Skin epidermis (tissue), 12 donors: ENCODE results near the gene ACVR1.
"Not testable (repeated sequence)": the region's sequence is repeated elsewhere in the genome, so short reads cannot be mapped to it uniquely, and the experiment has no call there.

Experiments used
- H3K27ac ChIP-seq, 21 experiments: fragments of 200-600 bp; sonication (generic) in 11 of 21; one replicate each; pipeline ENCODE4 v1.5.0; 2020; ENCODE audit warnings: mild to moderate bottlenecking in 3 of 21, inconsistent platforms in 2 of 21, moderate library complexity in 2 of 21
- H3K4me3 ChIP-seq, 7 experiments: fragments of 200-600 bp; sonication (generic) in 2 of 7; one replicate each; pipeline ENCODE4 v1.5.0; 2020; ENCODE audit warnings: inconsistent platforms in 2 of 7, mild to moderate bottlenecking in 2 of 7, moderate library complexity in 1 of 7

The ACVR1 gene

GRCh38 chr2:157744571-157745076 is 131.5 kb downstream of the ACVR1 start:
- no peak overlapping the region for H3K4me3 ChIP-seq
- H3K27ac ChIP-seq, result no peak overlapping the region

- Histone ChIP-seq H3K4me3 (no peak overlapping the region), H3K27ac (no peak overlapping the region)
These were observed 133.1 kb downstream of the ACVR1 start for GRCh38 chr2:157743051-157743450.

- H3K27ac ChIP-seq, result no peak overlapping the region
- H3K4me3 ChIP-seq, result no peak overlapping the region
These were observed 134.2 kb downstream of the ACVR1 start for GRCh38 chr2:157741819-157742484.

- no peak overlapping the region for H3K27ac ChIP-seq
These were observed 138.5 kb downstream of the ACVR1 start for GRCh38 chr2:157737656-157738055.

GRCh38 chr2:157735532-157735931 is 140.6 kb downstream of the ACVR1 start:
- Histone ChIP-seq H3K4me3 (no peak overlapping the region), H3K27ac (no peak overlapping the region)

More at GRCh38 chr2:157737656-157738055, 138.5 kb downstream of the ACVR1 start:
- no peak overlapping the region for H3K4me3 ChIP-seq

GRCh38 chr2:157733263-157733662 is 142.9 kb downstream of the ACVR1 start:
- H3K4me3 ChIP-seq, result no peak overlapping the region
- no peak overlapping the region for H3K27ac ChIP-seq

GRCh38 chr2:157732596-157732995 is 143.5 kb downstream of the ACVR1 start:
- Histone ChIP-seq H3K4me3 (no peak overlapping the region), H3K27ac (no peak overlapping the region)

GRCh38 chr2:157727693-157728092 is 148.4 kb downstream of the ACVR1 start:
- Histone ChIP-seq H3K4me3 (no peak overlapping the region), H3K27ac (no peak overlapping the region)

GRCh38 chr2:157726946-157727345 is 149.2 kb downstream of the ACVR1 start:
- no peak overlapping the region for H3K27ac ChIP-seq
- no peak overlapping the region for H3K4me3 ChIP-seq

GRCh38 chr2:157725846-157726245 is 150.3 kb downstream of the ACVR1 start:
- Histone ChIP-seq H3K4me3 (no peak overlapping the region), H3K27ac (no peak overlapping the region)

GRCh38 chr2:157722580-157723234 is 153.4 kb downstream of the ACVR1 start:
- H3K4me3 ChIP-seq, result no peak overlapping the region
- H3K27ac ChIP-seq, result no peak overlapping the region

- H3K27ac ChIP-seq, result no peak overlapping the region
- H3K4me3 ChIP-seq, result no peak overlapping the region
These were observed 155.6 kb downstream of the ACVR1 start for GRCh38 chr2:157720504-157720903.

GRCh38 chr2:157704653-157705052 is 171.5 kb downstream of the ACVR1 start:
- H3K27ac ChIP-seq, H3K4me3 ChIP-seq: not testable (repeated sequence)

GRCh38 chr2:157704148-157704547 is 172.0 kb downstream of the ACVR1 start:
- not testable (repeated sequence) for H3K4me3 ChIP-seq, H3K27ac ChIP-seq

- Histone ChIP-seq H3K27ac (no peak overlapping the region), H3K4me3 (no peak overlapping the region)
These were observed 176.3 kb downstream of the ACVR1 start for GRCh38 chr2:157699806-157700205.

GRCh38 chr2:157699009-157699408 is 177.1 kb downstream of the ACVR1 start:
- Histone ChIP-seq H3K27ac (no peak overlapping the region), H3K4me3 (no peak overlapping the region)

GRCh38 chr2:157698430-157698829 is 177.7 kb downstream of the ACVR1 start:
- no peak overlapping the region for H3K27ac ChIP-seq
- no peak overlapping the region for H3K4me3 ChIP-seq

GRCh38 chr2:157696036-157696435 is 180.1 kb downstream of the ACVR1 start:
- Histone ChIP-seq H3K4me3 (no peak overlapping the region), H3K27ac (no peak overlapping the region)

- Histone ChIP-seq H3K4me3 (no peak overlapping the region), H3K27ac (no peak overlapping the region)
These were observed 183.4 kb downstream of the ACVR1 start for GRCh38 chr2:157692768-157693167.

GRCh38 chr2:157691695-157692094 is 184.4 kb downstream of the ACVR1 start:
- H3K4me3 ChIP-seq, result no peak overlapping the region
- H3K27ac ChIP-seq, result peak overlapping the region in 1 of 21 experiments; percentile 17

GRCh38 chr2:157691131-157691530 is 185.0 kb downstream of the ACVR1 start:
- H3K4me3 ChIP-seq, result no peak overlapping the region
- H3K27ac ChIP-seq, result no peak overlapping the region
